HepG2 (cell line): ENCODE results near the gene MSANTD1.

Source experiments
- NCOA2 ChIP-seq: sonication (generic); formaldehyde crosslinking; IDR thresholded peaks from 2 replicates; pipeline ENCODE4 v1.8.0; 2022; ENCODE audit warnings: inconsistent platforms
- PRPF4 ChIP-seq: fragments of 200-400 bp; formaldehyde crosslinking; IDR thresholded peaks from 2 replicates; pipeline ENCODE4 v1.6.1; 2016; ENCODE audit warnings: low read length, low read depth; ENCODE audit not compliant: poor library complexity, severe bottlenecking
- STAG1 ChIP-seq: sonication (generic); formaldehyde crosslinking; IDR thresholded peaks from 2 replicates; pipeline ENCODE4 v1.4.0; 2020; ENCODE audit warnings: missing genetic modification reagents

- TF ChIP-seq NCOA2 (CRISPR knock-in tag) (no peak), STAG1 (CRISPR knock-in tag) (no peak), PRPF4 (no peak)
Observed at GRCh38 chr4:3227878-3228675, 20.9 kb upstream of the MSANTD1 start.
